Eye (tissue), 1 donor: ENCODE results near the gene EDC4.
"Not testable (repeated sequence)": the region's sequence is repeated elsewhere in the genome, so short reads cannot be mapped to it uniquely, and the experiment has no call there.

ENCODE experiments used
- DNase-seq: peaks from one replicate; pipeline ENCODE4 v3.0.0-alpha.2; 2015

EDC4 gene, protein sequence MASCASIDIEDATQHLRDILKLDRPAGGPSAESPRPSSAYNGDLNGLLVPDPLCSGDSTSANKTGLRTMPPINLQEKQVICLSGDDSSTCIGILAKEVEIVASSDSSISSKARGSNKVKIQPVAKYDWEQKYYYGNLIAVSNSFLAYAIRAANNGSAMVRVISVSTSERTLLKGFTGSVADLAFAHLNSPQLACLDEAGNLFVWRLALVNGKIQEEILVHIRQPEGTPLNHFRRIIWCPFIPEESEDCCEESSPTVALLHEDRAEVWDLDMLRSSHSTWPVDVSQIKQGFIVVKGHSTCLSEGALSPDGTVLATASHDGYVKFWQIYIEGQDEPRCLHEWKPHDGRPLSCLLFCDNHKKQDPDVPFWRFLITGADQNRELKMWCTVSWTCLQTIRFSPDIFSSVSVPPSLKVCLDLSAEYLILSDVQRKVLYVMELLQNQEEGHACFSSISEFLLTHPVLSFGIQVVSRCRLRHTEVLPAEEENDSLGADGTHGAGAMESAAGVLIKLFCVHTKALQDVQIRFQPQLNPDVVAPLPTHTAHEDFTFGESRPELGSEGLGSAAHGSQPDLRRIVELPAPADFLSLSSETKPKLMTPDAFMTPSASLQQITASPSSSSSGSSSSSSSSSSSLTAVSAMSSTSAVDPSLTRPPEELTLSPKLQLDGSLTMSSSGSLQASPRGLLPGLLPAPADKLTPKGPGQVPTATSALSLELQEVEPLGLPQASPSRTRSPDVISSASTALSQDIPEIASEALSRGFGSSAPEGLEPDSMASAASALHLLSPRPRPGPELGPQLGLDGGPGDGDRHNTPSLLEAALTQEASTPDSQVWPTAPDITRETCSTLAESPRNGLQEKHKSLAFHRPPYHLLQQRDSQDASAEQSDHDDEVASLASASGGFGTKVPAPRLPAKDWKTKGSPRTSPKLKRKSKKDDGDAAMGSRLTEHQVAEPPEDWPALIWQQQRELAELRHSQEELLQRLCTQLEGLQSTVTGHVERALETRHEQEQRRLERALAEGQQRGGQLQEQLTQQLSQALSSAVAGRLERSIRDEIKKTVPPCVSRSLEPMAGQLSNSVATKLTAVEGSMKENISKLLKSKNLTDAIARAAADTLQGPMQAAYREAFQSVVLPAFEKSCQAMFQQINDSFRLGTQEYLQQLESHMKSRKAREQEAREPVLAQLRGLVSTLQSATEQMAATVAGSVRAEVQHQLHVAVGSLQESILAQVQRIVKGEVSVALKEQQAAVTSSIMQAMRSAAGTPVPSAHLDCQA (N-terminal part only)

DNA sequence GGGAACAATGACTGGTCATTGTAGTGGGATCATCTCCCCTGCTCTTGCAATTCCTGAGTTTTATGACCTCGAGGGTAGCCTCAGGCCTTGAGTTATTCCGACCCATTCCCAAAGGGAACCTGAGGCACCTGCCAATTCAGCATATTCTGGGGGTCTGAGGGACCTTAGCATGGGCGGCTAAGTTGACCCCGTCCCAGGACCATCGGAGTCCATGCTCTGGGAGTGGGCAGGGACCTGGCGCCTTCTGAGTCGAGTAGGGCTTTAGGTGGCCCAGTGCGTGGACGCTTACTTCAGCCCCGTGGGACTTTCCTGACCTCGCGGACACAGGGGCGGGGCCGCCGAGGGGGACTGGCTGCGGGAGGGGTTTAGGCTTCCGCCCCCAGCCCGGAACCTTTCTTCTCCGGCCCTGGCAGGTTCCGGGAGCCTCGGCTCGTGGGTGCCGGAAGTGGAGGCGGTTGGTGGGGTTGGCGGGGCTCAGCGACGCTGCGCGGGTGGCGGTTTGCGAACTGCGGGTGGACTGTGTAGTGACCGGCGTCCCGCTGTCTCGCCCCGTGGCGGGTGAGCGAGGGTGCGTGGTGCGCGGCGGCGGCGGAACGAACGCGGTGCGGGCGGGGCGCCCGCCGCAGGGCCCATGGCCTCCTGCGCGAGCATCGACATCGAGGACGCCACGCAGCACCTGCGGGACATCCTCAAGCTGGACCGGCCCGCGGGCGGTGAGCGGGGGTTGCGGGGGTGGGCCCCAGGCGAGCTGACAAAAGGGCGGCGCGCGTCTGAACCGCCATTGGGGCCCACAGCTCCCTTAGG is at the start of gene EDC4:
EDC4 (plus strand) TSS at position 422 of the 804 bp plus-strand sequence; CDS start at position 632, 210 bp downstream.
- peak; percentile 88 for DNase-seq

DNA sequence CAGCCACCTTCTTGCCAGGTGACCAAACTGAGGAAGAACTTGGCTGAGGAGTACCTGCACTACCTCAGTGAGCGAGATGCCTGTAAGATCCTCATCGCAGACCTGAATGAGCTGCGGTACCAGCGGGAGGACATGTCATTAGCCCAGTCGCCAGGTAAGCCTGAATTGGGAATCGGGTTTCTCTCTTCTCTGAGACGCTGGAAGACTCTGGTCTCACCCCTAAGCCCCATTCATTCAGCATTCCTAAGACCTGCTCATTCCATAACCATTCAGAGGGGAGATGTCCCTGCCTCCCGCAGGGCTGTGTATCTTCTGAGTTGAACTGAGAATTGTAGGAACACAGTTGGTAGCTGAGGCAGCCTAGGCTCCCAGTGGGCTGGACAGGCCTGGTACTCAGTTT is 47.7 kb upstream of the EDC4 start:
- DNase-seq = no peak

DNA sequence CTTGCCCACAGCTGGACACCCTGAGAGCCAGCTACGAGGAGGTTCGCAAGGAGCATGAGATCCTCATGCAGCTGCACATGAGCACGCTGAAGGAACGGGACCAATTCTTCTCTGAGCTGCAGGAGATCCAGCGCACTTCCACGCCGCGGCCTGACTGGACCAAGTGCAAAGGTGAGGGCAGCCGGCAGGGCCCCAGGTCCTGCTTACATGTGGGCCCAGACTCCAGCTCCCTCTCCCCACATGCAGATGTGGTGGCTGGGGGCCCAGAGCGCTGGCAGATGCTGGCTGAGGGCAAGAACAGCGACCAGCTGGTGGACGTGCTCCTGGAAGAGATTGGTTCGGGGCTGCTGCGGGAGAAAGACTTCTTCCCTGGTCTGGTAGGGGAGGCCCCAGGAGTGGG is 46.9 kb upstream of the EDC4 start:
- no peak for DNase-seq

DNA sequence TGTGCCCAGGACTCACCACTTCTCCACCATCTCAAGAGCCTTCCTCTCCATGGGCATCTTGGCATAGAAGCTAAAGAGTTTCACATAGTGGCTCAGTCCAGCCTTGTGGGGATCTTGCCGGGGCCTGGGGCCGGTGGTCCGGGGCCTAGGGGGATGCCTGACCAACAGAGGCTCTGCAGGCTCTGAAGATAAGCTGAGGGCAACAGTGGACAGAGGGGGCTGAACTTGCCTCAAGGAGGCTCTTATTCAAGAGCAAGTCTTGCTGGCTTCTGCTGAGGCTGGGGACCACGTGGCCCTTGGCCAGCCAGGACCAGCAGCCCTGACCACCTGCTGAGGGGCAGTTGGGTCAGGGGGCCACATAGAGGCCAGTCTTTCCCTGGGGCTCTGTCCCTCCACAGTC is 44.2 kb upstream of the EDC4 start:
- no peak for DNase-seq

DNA sequence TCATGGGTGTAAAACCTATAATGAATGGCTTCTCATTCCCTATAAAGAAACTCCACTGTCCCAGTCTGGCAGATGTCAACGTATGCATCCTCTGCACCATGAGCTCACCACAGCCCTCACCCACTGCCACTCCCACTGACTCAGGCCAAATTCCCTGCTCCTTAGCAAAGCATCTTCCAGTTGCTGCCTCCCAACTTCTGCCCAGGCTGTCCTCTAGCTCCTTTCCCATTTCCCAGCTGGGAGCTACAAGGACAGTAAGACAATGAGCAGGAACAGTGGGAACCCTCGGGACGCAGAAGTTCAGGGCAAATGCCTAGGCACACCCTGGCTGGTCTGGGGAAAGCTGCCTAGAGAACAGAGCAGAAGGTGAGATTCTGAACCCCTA is 39.8 kb upstream of the EDC4 start:
- peak; percentile 27 for DNase-seq

DNA sequence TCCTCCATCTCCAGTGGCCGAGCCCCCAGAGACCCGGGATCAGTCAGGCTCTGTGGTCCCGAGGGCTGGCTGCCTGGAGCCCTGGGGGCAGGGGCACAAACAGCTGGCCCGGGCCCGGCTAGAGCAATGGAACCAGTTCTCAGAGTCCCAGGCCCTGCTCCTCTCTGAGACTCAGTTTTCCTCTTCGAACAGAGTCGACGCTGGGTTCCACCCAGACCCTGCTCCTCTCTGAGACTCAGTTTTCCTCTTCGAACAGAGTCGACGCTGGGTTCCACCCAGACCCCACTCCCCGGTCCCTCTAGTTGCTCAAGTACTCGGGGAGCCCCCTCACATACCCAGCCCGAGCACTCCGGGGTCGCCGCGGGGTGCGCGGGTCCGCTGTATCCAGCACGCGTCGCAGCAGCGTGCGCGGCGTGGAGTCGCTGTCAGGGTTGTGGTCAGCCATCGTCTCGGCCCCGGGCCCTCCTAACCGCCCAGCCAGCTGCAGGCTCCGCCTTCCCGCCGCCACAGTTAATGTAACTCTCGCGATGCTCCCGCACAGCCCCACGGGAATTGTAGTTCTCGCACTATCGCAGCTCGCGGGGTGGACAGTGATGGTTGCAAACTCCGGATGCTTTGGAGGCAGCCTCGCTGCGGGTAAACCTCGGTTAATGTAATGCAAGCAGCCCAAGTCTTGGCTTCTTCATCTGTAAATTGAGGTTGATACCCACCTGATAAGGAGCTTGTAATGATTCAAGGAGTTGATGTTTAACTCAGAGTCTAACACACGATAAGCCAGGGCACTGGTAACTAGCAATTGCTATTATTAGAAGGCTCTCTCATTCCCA is 39.2 kb upstream of the EDC4 start:
- peak; percentile 99 for DNase-seq

DNA sequence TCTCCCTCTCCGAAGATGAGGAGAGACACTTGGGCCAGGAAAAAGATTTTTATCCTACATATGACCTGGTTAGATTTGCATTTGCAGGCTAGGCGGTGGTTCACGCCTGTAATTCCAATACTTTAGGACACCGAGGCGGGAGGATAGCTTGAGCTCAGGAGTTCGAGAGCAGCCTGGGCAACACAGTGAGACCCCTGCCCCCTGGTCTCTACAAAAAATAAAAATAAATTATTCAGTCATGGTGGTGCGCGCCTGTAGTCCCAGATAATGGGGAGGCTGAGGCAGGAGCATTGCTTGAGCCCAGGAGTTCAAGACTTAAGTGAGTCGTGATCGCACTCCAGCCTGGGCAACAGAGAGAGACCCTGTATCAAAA is 38.6 kb upstream of the EDC4 start:
- DNase-seq = no peak

DNA sequence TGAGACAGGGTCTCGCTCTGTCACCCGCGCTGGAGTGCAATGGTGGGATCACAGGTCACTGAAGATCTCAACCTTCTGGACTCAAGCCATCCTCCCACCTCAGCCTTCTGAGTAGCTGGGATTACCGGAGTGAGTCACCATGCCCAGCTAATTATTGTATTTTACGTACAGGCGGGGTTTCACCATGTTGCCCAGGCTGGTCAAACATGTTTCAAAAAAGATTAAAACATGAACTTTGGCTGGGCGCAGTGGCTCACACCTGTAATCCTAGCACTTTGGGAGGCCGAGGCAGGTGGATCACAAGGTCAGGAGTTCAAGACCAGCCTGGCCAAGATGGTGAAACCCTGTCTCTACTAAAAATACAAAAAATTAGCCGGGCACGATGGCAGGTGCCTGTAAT is 35.7 kb upstream of the EDC4 start:
- DNase-seq = not testable (repeated sequence)

DNA sequence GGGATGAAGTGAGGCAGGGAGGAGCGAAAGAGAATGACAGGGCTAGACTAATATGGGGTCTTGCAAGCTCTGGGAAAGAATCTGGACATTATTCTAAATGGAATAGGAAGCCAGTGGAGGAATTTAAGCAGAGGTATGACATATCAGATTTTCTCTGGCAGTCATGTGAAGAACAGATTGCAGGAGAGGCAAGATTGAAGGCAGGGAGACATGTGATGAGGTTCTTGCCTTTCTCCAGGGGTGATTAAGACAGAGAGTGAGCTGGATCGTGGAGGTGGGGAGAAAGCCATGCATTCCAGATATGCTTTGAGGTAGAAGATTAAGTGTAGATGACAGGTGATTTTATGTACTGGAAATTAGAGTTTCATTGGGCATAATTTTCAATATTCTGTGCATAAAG is 35.0 kb upstream of the EDC4 start:
- DNase-seq = no peak

DNA sequence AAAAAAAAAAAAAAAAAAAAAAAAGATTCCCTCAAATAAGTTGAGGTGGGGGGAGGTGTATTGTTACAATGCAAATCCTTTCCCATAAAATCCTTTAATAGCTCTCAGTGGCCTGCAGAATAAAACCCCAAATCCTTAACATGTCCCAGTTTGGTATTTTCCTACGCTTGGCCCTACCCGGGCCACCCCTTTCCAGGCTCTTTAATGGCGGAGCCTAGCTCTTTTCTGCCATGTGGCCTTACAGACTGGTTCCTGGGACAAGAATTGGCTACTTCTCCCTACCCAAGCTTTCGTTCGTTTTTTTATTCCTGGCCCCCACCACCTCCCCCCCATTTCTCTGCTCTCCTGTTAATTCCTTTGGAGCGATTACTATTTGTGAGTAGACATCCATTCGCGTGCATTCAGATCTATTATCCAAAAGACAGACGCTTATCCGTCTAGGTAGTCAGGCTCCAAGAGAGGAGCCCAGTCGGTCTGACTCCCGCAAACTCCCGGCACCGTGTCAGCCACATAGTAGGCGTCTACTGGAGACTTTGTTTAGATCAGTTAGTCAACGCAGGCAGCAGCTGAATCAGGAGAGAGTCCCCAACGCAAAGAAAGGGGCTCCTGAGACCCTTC is 31.5 kb upstream of the EDC4 start:
- DNase-seq = no peak

DNA sequence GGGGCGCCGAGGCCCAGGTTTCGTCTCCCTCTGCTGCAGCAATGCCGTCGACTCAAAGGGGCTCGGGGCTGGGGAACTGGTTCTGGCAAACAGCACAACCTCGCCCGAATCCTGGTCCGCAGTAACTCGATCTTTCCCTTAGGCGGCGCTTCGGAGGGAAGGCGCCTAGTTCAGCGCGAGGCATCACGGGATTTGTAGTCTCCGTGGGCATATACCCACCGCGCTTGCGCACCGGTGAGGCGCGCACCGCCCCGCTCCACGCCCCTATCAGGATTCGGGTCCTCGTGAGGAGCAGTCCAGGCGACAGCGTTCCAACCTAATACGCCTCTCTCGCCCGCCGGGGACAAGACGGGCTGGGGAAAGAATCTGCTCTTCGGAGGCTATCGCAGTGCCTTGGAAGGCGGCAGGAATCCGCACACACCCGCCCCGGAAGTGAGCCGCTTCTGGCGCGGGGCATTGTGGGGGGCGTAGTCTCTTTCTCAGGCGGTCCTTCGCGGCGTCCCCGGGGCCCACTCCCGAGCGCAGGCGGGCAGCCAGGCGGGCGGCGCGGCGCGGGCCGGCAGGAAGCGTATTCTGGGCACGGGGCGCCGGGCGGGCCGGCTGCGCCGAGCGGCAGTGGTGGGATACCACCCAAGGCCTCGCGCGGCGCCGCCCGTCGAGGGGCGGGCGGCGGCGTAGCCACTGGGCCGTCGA is 30.9 kb upstream of the EDC4 start, which contains the start of gene THAP11:
THAP11 (plus strand) TSS at position 505 of the 693 bp plus-strand sequence. CDS start 235 bp downstream, outside the sequence.
- DNase-seq = peak; percentile 100

DNA sequence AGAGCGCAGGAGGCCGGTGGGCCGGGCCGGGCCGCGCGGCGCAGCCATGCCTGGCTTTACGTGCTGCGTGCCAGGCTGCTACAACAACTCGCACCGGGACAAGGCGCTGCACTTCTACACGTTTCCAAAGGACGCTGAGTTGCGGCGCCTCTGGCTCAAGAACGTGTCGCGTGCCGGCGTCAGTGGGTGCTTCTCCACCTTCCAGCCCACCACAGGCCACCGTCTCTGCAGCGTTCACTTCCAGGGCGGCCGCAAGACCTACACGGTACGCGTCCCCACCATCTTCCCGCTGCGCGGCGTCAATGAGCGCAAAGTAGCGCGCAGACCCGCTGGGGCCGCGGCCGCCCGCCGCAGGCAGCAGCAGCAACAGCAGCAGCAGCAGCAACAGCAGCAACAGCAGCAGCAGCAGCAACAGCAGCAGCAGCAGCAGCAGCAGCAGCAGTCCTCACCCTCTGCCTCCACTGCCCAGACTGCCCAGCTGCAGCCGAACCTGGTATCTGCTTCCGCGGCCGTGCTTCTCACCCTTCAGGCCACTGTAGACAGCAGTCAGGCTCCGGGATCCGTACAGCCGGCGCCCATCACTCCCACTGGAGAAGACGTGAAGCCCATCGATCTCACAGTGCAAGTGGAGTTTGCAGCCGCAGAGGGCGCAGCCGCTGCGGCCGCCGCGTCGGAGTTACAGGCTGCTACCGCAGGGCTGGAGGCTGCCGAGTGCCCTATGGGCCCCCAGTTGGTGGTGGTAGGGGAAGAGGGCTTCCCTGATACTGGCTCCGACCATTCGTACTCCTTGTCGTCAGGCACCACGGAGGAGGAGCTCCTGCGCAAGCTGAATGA is 30.1 kb upstream of the EDC4 start:
- peak; percentile 81 for DNase-seq

DNA sequence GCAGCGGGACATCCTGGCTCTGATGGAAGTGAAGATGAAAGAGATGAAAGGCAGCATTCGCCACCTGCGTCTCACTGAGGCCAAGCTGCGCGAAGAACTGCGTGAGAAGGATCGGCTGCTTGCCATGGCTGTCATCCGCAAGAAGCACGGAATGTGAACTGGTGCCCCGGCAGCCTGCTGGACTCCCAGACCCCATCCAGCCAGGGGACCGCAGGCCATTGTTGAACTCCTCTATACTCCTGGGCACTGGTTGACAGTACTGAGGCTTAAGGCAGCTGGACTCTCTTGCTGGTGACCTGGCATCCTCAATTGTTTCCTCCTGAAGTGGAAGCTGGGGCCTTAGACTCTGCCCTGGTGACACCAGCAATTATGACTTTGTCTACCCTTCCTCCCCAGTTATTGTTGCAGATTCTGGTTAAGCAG is 29.5 kb upstream of the EDC4 start:
- DNase-seq = no peak

DNA sequence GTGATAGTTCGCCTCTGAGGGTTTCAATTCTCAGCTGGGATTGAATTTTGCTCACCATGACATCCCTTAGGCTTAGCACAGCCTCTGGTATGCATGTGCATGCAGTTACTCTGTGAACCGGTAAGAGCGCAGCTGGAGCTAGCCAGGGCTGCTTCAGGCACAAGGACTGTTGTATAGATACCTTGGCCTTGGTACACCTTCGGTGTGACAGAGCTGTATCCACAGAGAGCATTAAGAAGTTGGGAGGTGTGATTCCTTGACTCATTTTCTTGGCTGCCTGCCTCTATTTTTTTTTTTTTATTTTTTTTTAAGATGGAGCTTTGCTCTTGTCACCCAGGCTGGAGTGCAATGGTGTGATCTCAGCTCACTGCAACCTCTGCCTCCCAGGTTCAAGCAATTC is 28.4 kb upstream of the EDC4 start:
- no peak for DNase-seq

DNA sequence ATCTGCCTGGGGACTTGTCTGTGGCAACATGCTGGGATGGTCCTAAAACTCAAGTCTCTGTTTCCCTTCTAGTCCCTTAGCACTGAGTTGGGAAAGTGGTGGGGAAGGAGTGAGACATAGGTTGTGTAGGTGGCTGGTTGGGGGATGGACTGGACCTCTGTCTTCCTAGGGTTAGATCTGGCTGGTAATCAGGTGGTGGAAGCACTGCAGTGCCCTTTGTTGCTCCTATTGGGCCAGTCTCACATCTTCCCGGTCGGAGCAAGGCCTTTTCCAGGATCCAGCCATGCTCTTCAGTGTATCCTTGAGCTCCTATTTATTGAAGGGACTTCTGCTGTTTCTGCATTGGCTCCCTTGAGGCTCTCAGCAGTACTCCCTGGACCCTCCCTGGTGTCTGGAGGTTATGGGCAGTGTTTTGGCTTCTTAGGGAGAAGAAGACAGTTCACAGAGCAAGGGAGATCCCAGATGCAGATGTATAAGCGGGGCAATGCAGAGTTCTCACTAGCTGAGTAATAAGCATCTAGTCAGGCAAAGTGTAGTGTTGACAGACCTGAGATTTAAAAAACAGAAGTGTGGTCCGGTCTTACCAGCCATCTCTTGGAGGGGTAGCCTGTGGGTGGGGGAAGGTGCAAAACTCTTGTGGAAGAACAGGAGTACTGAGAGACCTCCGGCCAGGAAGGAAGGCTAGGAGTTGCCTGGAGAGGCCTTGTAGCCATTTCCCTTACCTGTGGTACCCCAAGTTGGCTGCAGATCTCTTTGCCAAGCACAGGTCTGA is 27.4 kb upstream of the EDC4 start:
- DNase-seq = no peak

DNA sequence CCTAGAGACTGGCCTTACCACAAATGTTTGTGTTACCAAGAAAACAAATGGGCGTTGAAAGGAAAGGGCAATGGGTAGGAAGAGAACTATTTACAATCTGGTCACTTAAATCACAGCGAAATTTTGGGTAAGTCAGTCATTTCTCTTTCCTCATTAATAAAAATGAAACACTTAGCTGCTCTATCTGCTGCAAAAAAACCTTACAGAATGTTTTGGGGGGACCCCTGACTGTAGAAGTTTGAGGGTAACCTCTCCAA is 26.9 kb upstream of the EDC4 start:
- DNase-seq = no peak

DNA sequence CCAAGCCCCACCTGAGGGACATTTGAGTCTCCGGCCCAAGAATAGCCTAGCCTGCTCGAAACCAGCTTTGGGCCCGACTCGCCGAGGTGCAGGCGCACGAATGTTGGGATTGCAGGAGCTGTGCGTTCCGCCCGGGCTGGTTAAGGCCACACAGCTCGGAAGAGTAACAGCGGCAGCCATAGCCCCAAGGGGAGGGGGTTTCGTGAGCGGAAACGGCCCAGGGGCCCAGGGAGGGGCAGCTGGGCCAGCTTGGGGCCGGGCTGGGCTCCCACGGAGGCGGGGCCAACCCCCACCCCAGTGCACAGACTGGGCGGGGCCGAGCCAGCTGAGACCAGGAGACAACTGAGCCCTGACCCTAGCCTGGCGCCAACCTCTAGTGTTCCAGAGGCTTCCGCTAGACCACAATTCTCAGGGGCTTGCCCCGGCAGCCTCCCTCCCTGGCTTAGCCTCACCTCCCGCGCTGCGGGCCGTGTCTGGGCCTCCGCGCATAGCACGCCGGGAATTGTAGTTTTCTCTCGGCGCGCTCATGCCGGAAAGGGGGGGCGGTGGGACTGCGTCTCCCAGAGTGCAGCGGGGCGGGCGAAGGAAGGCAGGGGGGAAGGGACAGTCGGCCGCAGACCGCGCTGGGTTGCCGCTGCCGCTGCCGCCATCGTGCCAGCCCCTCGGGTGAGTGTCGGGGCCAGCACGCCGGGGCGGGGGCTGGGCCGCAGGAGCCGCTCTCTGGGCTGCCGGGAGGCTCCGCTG is 26.4 kb upstream of the EDC4 start, which contains the start of gene NUTF2:
NUTF2 (plus strand) TSS at position 614 of the 744 bp plus-strand sequence. CDS start 18,198 bp downstream, outside the sequence.
- peak; percentile 99 for DNase-seq
